Mesendoderm (in vitro differentiated cells): ENCODE data around the gene CAMTA1.

ENCODE experiments used
- DNase-seq: peaks from one replicate; pipeline ENCODE4 v3.0.0; 2013
- H2AK5ac ChIP-seq: 2 replicates; pipeline ENCODE4 v1.6.1; 2013; ENCODE audit warnings: low read length, inconsistent platforms
- H2BK120ac ChIP-seq: 2 replicates; pipeline ENCODE4 v1.6.1; 2013; ENCODE audit warnings: low read depth, mild to moderate bottlenecking, low read length, moderate library complexity, mixed read lengths
- H2BK15ac ChIP-seq: replicated peaks from 2 replicates; pipeline ENCODE4 v1.6.1; 2013; ENCODE audit warnings: low read depth, mild to moderate bottlenecking, moderate library complexity
- H2BK5ac ChIP-seq: 2 replicates; pipeline ENCODE4 v1.6.1; 2013; ENCODE audit warnings: low read length, inconsistent platforms
- H3K18ac ChIP-seq: 2 replicates; pipeline ENCODE4 v1.6.1; 2013; ENCODE audit warnings: mild to moderate bottlenecking, low read length, mixed read lengths
- H3K23ac ChIP-seq: one replicate; pipeline ENCODE4 v1.6.1; 2013; ENCODE audit warnings: low read length
- H3K27ac ChIP-seq: 2 replicates; pipeline ENCODE4 v1.5.1; 2013; ENCODE audit warnings: low read depth, mild to moderate bottlenecking, inconsistent platforms, low read length, moderate library complexity
- H3K27me3 ChIP-seq: 2 replicates; pipeline ENCODE4 v1.6.1; 2013; ENCODE audit warnings: low read length, control low read depth, mild to moderate bottlenecking, inconsistent platforms; ENCODE audit not compliant: insufficient read depth, poor library complexity
- H3K36me3 ChIP-seq: 2 replicates; pipeline ENCODE4 v1.6.1; 2013; ENCODE audit warnings: low read length, inconsistent platforms; ENCODE audit not compliant: control insufficient read depth, insufficient read depth
- H3K4ac ChIP-seq: one replicate; pipeline ENCODE4 v1.6.1; 2013; ENCODE audit warnings: low read depth, mild to moderate bottlenecking, low read length, moderate library complexity
- H3K4me1 ChIP-seq: 2 replicates; pipeline ENCODE4 v1.6.1; 2013; ENCODE audit warnings: low read depth, low read length, inconsistent platforms; ENCODE audit not compliant: control insufficient read depth
- H3K4me2 ChIP-seq: 2 replicates; pipeline ENCODE4 v1.6.1; 2013; ENCODE audit warnings: low read length
- H3K4me3 ChIP-seq: 2 replicates; pipeline ENCODE4 v1.5.1; 2013; ENCODE audit warnings: mild to moderate bottlenecking, low read length
- H3K56ac ChIP-seq: one replicate; pipeline ENCODE4 v1.6.1; 2013; ENCODE audit warnings: low read length
- H3K79me1 ChIP-seq: 2 replicates; pipeline ENCODE4 v1.6.1; 2013; ENCODE audit warnings: low read length, inconsistent platforms
- H3K79me2 ChIP-seq: 2 replicates; pipeline ENCODE4 v1.6.1; 2013; ENCODE audit warnings: mild to moderate bottlenecking, low read length; ENCODE audit not compliant: control insufficient read depth, insufficient read depth
- H3K9ac ChIP-seq: 2 replicates; pipeline ENCODE4 v1.6.1; 2013; ENCODE audit warnings: low read length, inconsistent platforms
- H4K5ac ChIP-seq: one replicate; pipeline ENCODE4 v1.6.1; 2013; ENCODE audit warnings: low read length
- H4K8ac ChIP-seq: one replicate; pipeline ENCODE4 v1.6.1; 2013; ENCODE audit warnings: low read depth, mild to moderate bottlenecking, control low read depth, low read length, moderate library complexity
- WGBS: extraction: QIAGEN DNeasy Blood & Tissue Kit; methylation state at CpG from one replicate; pipeline ENCODE4 v1.1.7; 2013; ENCODE audit warnings: low lambda C conversion rate, missing lambda C conversion rate; ENCODE audit not compliant: insufficient coverage; ENCODE audit errors: extremely low coverage; 5-methylcytosine and 5-hydroxymethylcytosine counted together

Gene CAMTA1

DNA sequence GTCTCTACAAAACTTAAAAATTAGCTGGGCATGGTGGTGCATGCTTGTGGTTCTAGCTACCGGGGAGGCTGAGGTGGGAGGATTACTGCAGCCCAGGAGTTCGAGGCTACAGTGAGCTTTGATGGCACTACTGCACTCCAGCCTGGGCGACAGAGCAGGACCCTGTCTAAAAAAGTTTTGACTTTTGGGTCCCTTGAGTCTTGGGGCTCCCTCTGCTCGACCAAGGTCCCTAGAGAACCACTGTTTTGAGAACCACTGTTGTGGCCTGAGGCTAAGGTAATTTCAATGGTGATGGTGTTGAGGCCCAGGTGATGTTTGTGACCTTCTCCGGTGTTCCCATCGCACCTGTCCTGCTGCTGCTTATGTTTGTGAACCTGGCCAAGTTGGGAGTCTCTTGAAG lies 3.1 kb upstream of the CAMTA1 start:
- Histone ChIP-seq H2AK5ac (no peak overlapping the region), H3K36me3 (no peaks in the 10 kb centered on the region), H3K27ac (no peak overlapping the region), H3K9ac (no peak overlapping the region), H4K5ac (no peak overlapping the region), H3K79me2 (peaks cover 14% of the 10 kb centered on the region), H2BK5ac (no peak overlapping the region), H3K56ac (no peak overlapping the region), H3K27me3 (no peaks in the 10 kb centered on the region), H3K18ac (no peak overlapping the region), H2BK15ac (no peak overlapping the region), H2BK120ac (no peak overlapping the region), H3K4me2 (no peak overlapping the region), H3K4me3 (no peak overlapping the region), H3K4me1 (peaks cover 6% of the 10 kb centered on the region), H3K23ac (no peak overlapping the region), H3K79me1 (peaks cover 9% of the 10 kb centered on the region), H4K8ac (no peak overlapping the region), H3K4ac (no peak overlapping the region)
- DNase-seq = no peak
- no CpG with 5 or more reads among the region's 6 CpGs for WGBS

DNA sequence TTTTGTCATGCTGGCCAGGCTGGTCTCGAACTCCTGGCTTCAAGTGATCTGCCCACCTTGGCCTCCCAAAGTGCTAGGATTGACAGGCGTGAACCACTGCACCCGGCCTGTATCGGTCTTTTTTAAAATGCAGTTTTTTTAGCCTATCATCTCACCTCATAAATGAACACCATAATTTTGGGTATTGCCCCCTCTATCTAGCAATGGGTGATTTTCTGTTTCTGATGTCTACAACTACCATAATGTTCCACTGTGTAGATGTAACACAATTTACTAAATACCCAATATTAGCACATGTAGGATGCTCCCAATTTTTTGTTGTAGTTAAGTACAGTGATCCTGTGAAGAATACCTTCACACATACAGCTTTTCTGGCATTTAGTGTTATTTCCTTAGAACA lies 2.0 kb upstream of the CAMTA1 start:
- peaks cover 24% of the 10 kb centered on the region for H3K79me2 ChIP-seq
- peaks cover 6% of the 10 kb centered on the region for H3K4me1 ChIP-seq
- no peak overlapping the region for H3K23ac ChIP-seq
- H2AK5ac ChIP-seq = no peak overlapping the region
- no peak overlapping the region for H2BK15ac ChIP-seq
- no peaks in the 10 kb centered on the region for H3K27me3 ChIP-seq
- no peak overlapping the region for H4K8ac ChIP-seq
- no peak for DNase-seq
- no peaks in the 10 kb centered on the region for H3K36me3 ChIP-seq
- H2BK5ac ChIP-seq = no peak overlapping the region
- H4K5ac ChIP-seq = no peak overlapping the region
- no peak overlapping the region for H3K4ac ChIP-seq
- peaks cover 13% of the 10 kb centered on the region for H3K79me1 ChIP-seq
- no peak overlapping the region for H3K4me2 ChIP-seq
- no peak overlapping the region for H3K18ac ChIP-seq
- WGBS = no CpG with 5 or more reads among the region's 4 CpGs
- H3K4me3 ChIP-seq = no peak overlapping the region
- no peak overlapping the region for H3K56ac ChIP-seq
- H3K27ac ChIP-seq = no peak overlapping the region
- no peak overlapping the region for H2BK120ac ChIP-seq
- H3K9ac ChIP-seq = no peak overlapping the region

- Histone ChIP-seq H3K23ac (no peak overlapping the region), H3K79me2 (peaks cover 32% of the 10 kb centered on the region), H3K56ac (peak overlapping the region; percentile 92), H3K18ac (peak overlapping the region; percentile 99), H3K4me2 (peak overlapping the region; percentile 77), H3K27ac (peak overlapping the region; percentile 94), H4K5ac (no peak overlapping the region), H3K4ac (peak overlapping the region; percentile 98), H3K36me3 (no peaks in the 10 kb centered on the region), H2BK120ac (no peak overlapping the region), H3K79me1 (peaks cover 18% of the 10 kb centered on the region), H2BK15ac (no peak overlapping the region), H4K8ac (no peak overlapping the region), H3K9ac (peak overlapping the region; percentile 81), H3K4me1 (peaks cover 6% of the 10 kb centered on the region), H2AK5ac (no peak overlapping the region), H2BK5ac (no peak overlapping the region), H3K27me3 (no peaks in the 10 kb centered on the region), H3K4me3 (peak overlapping the region; percentile 77)
- no CpG with 5 or more reads among the region's 40 CpGs for WGBS
- DNase-seq = no peak
These were observed 1.2 kb upstream of the CAMTA1 start for GRCh38 chr1:6783936-6784559.

DNA sequence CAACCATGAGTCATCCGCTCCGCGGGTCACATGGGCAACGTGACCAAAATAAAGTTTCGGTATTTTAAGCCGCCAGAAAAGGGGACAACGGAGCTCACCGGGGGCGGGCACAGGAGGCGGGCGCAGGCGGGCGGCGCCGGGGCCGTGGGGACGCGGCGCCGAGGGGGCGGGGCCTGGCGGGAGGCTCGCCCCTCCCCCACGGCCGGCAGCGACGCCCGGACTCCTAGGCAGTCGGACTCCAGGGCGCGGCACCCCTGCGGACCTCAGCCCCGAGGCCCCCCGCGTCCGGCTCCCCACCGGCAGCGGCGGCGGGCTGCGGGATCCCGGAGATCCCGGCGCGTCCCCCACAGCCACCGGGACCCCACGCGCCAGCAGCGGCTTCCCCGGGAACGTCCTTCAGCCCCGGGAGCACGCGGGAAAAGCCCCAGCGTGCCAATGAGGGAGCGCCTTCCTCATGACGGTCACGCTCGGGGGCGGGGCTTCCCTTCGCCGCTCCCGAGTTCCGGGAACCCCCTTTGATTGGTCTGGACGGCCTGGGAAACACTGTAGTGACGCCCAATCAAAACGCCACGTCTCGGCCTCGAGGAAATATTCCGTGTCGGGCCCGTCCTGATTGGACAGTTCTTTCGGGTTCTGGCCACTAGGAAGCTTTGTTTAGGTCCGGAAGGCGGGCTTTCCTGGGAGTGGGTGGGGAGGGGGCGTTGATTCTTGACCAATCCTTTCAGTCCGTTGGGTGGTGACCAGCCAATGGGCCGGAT lies 515 bp upstream of the CAMTA1 start:
- Histone ChIP-seq H3K36me3 (no peaks in the 10 kb centered on the region), H3K27me3 (no peaks in the 10 kb centered on the region), H3K23ac (no peak overlapping the region), H3K79me1 (peaks cover 21% of the 10 kb centered on the region), H3K27ac (peak overlapping the region; percentile 98), H2BK15ac (no peak overlapping the region), H3K79me2 (peaks cover 38% of the 10 kb centered on the region), H3K18ac (peak overlapping the region; percentile 99), H2AK5ac (no peak overlapping the region), H3K4me1 (peaks cover 6% of the 10 kb centered on the region), H3K56ac (peak overlapping the region; percentile 92), H4K8ac (no peak overlapping the region), H3K9ac (peak overlapping the region; percentile 82), H2BK120ac (no peak overlapping the region), H3K4ac (peak overlapping the region; percentile 98), H4K5ac (no peak overlapping the region), H3K4me3 (peak overlapping the region; percentile 77), H3K4me2 (peak overlapping the region; percentile 77), H2BK5ac (no peak overlapping the region)
- WGBS = no CpG with 5 or more reads among the region's 79 CpGs
- DNase-seq = peak; percentile 100

DNA sequence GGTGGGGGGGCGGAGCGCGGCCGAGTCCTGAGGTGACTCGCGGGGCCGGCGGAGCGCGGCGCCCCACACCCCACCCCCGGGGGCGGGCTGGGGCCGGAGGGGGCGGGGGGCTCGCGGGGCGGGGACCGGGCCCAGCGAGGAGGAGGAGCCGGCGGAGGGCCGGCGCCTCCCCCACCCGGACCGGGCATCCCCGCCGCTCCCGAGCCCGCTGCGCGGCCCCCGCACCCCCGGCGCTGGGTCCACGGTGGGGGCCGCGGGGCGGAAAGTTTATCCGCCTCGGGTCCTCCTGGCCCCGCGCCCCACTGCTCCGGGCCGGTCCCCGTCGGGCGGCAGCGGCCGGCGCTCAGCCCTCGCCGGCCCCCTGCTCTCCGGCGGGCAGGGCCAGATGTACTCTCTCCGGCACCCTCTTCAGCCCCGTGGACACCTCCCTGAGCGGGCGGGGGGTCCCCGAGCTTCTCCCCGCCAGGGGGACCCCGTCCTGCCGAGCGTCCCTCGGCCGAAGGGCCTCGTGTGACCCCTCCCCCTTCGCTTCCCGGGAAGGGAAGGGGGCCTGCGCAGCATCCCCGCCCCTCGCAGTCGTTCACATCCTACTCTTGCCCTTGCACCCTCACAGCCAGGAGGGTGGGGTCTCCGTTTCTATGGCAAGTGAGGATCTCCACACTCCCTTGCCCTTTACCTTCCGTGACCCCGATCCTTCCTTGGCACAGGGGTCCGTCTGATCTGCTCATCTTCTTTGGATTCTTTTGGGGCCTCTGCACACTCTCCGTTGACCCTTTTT lies 663 bp downstream of the CAMTA1 start:
- H4K5ac ChIP-seq = no peak overlapping the region
- H3K4me1 ChIP-seq = peaks cover 6% of the 10 kb centered on the region
- peak overlapping the region; percentile 73 for H3K4me2 ChIP-seq
- H3K79me2 ChIP-seq = peaks cover 44% of the 10 kb centered on the region
- no peak overlapping the region for H3K27ac ChIP-seq
- no peak overlapping the region for H2AK5ac ChIP-seq
- no peaks in the 10 kb centered on the region for H3K36me3 ChIP-seq
- H3K18ac ChIP-seq = peak overlapping the region; percentile 98
- peak overlapping the region; percentile 89 for H3K4ac ChIP-seq
- H3K79me1 ChIP-seq = peaks cover 21% of the 10 kb centered on the region
- H2BK15ac ChIP-seq = no peak overlapping the region
- no peak overlapping the region for H2BK5ac ChIP-seq
- H4K8ac ChIP-seq = no peak overlapping the region
- peak overlapping the region; percentile 84 for H3K56ac ChIP-seq
- H3K9ac ChIP-seq = peak overlapping the region; percentile 58
- DNase-seq = peak; percentile 59
- H2BK120ac ChIP-seq = peak overlapping the region; percentile 51
- H3K4me3 ChIP-seq = peak overlapping the region; percentile 34
- WGBS = no CpG with 5 or more reads among the region's 78 CpGs
- H3K23ac ChIP-seq = no peak overlapping the region
- H3K27me3 ChIP-seq = no peaks in the 10 kb centered on the region
